ENCODE measurements around the gene ZFY. TPM values are rescaled to one million over a fixed set of nuclear protein-coding genes. Genes with fewer than 3 reads are reported as not detected.

Gene ZFY
- total RNA-seq, 2 experiments from 2014 or later: 13.4 to 16.8 TPM

GRCh38 chrY:3021176-3021575, 86.0 kb downstream of the ZFY start:
- no peaks in the 10 kb centered on the region for H3K36me3 Mint-ChIP-seq (ENCODE audit: low read depth)
- CTCF ChIA-PET: interaction anchor here (1.5 kb wide), 1 partner anchor 18 kb away, joined by 3 read pairs; no protein-coding TSS in a partner anchor
- ATAC-seq (no peak), DNase-seq (no peak)
- TF ChIP-seq CTCF (IDR thresholded peaks at IDR 0.05): no peak
- H3K9me3 Mint-ChIP-seq: peaks cover 1% of the 10 kb centered on the region
- H3K4me1 Mint-ChIP-seq (ENCODE audit: low read depth): peaks cover 30% of the 10 kb centered on the region
- POLR2A ChIA-PET: no interaction called here
- intact Hi-C loops (cut with micrococcal nuclease): no loop called here
- H3K27me3 Mint-ChIP-seq: no peaks in the 10 kb centered on the region
- H3K4me3 Mint-ChIP-seq: no peak overlapping the region
- H3K27ac Mint-ChIP-seq: no peak overlapping the region

GRCh38 chrY:3023606-3024005, 88.4 kb downstream of the ZFY start:
- Mint-ChIP-seq H3K27me3 (no peaks in the 10 kb centered on the region), H3K9me3 (no peaks in the 10 kb centered on the region), H3K4me1 (ENCODE audit: low read depth) (peaks cover 21% of the 10 kb centered on the region), H3K27ac (no peak overlapping the region), H3K4me3 (no peak overlapping the region), H3K36me3 (ENCODE audit: low read depth) (no peaks in the 10 kb centered on the region)
- intact Hi-C loops (cut with micrococcal nuclease): no loop called here
- CTCF ChIA-PET: no interaction called here
- ATAC-seq (no peak), DNase-seq (no peak)
- no peak for TF ChIP-seq CTCF (IDR thresholded peaks at IDR 0.05)
- POLR2A ChIA-PET: no interaction called here

GRCh38 chrY:3025357-3025756, 90.2 kb downstream of the ZFY start:
- no peak for TF ChIP-seq CTCF (IDR thresholded peaks at IDR 0.05)
- peaks cover 29% of the 10 kb centered on the region for H3K4me1 Mint-ChIP-seq (ENCODE audit: low read depth)
- no peak overlapping the region for H3K4me3 Mint-ChIP-seq

More at GRCh38 chrY:3025357-3025756, 90.2 kb downstream of the ZFY start:
- ChIA-PET CTCF (no interaction called here), POLR2A (no interaction called here)
- intact Hi-C loops (cut with micrococcal nuclease): no loop called here
- no peak for DNase-seq
- no peaks in the 10 kb centered on the region for H3K36me3 Mint-ChIP-seq (ENCODE audit: low read depth)
- H3K9me3 Mint-ChIP-seq: no peaks in the 10 kb centered on the region
- no peak overlapping the region for H3K27ac Mint-ChIP-seq
- no peak for ATAC-seq
- H3K27me3 Mint-ChIP-seq: no peaks in the 10 kb centered on the region

Other genes starting within 250 kb of the ZFY start
- not detected for gene SRY, start 147.7 kb upstream of the ZFY start, total RNA-seq
- 100 to 1,000 TPM; 406 to 411 TPM for gene RPS4Y1, start 93.8 kb upstream of the ZFY start, total RNA-seq

All from activated CD8-positive, alpha-beta T cell treated with anti-CD3 and anti-CD28 coated beads for 36 hours (primary cell).